Naive thymus-derived CD4-positive, alpha-beta T cell (primary cell): Measurements from ENCODE around the gene TPCN1. TPM values are rescaled to one million over a fixed set of nuclear protein-coding genes. Genes with fewer than 3 reads are reported as not detected.

ENCODE experiments used
- ATAC-seq: fragments of 150-1000 bp; cut with Tn5 transposase; 2 replicates; pipeline ENCODE4 v1.10.0; 2021; ENCODE audit warnings: mild to moderate bottlenecking, moderate library complexity
- CTCF ChIA-PET: fragments of 350-600 bp; sonication (Branson Sonifier 250); formaldehyde crosslinking; loops from one replicate; lab custom pipeline; 2021; ENCODE audit warnings: antibody characterized with exemption; lab: Charles Lee
- POLR2A ChIA-PET: fragments of 350-600 bp; sonication (Branson Sonifier 250); formaldehyde crosslinking; loops from one replicate; lab custom pipeline; 2021; ENCODE audit warnings: antibody characterized with exemption, inconsistent platforms; lab: Charles Lee
- DNase-seq, 9 donors: peaks; one replicate each; pipeline versions ENCODE4 v3.0.0 to v3.0.0-alpha.2; 2020 to 2022; ENCODE audit warnings: mixed read lengths in 1 of 9
- H3K27ac ChIP-seq: one replicate; pipeline ENCODE4 v1.7.0; 2013; ENCODE audit warnings: mild to moderate bottlenecking, low read depth, low read length, moderate library complexity
- H3K27me3 ChIP-seq, 2 donors: one replicate each; pipeline ENCODE4 v1.7.0; 2013; ENCODE audit warnings: low read length in 2 of 2, mild to moderate bottlenecking in 2 of 2, moderate library complexity in 2 of 2; ENCODE audit not compliant: control insufficient read depth in 2 of 2, insufficient read depth in 2 of 2
- H3K36me3 ChIP-seq, 3 experiments: 1 replicate in 2 of 3; 2 replicates in 1 of 3; pipeline ENCODE4 v1.7.0; 2013; ENCODE audit warnings: low read length in 3 of 3, mild to moderate bottlenecking in 3 of 3, moderate library complexity in 1 of 3; ENCODE audit not compliant: insufficient read depth in 3 of 3, control insufficient read depth in 2 of 3
- H3K4me1 ChIP-seq, 2 donors: one replicate each; pipeline ENCODE4 v1.7.0; 2013; ENCODE audit warnings: low read length in 2 of 2, mild to moderate bottlenecking in 2 of 2, moderate library complexity in 1 of 2; ENCODE audit not compliant: control insufficient read depth in 2 of 2, insufficient read depth in 2 of 2
- H3K4me3 ChIP-seq: 2 replicates; pipeline ENCODE4 v1.7.0; 2013; ENCODE audit warnings: mild to moderate bottlenecking, low read length
- H3K9me3 ChIP-seq, 3 experiments: 1 replicate in 2 of 3; 2 replicates in 1 of 3; pipeline ENCODE4 v1.7.0; 2013; ENCODE audit warnings: low read length in 3 of 3; ENCODE audit not compliant: control insufficient read depth in 2 of 3
- H3K27ac Mint-ChIP-seq, 9 donors: one replicate each; pipeline ENCODE4 v1.8.0; 2020 to 2022; ENCODE audit warnings: mixed read lengths in 9 of 9, mild to moderate bottlenecking in 8 of 9, moderate library complexity in 5 of 9, inconsistent platforms in 2 of 9
- H3K27me3 Mint-ChIP-seq, 5 donors: one replicate each; pipeline ENCODE4 v1.8.0; 2021 to 2022; ENCODE audit warnings: mixed read lengths in 5 of 5, mild to moderate bottlenecking in 1 of 5
- H3K36me3 Mint-ChIP-seq, 5 donors: one replicate each; pipeline ENCODE4 v1.8.0; 2020 to 2022; ENCODE audit warnings: mixed read lengths in 5 of 5, mild to moderate bottlenecking in 3 of 5, inconsistent platforms in 1 of 5
- H3K4me1 Mint-ChIP-seq, 7 donors: one replicate each; pipeline ENCODE4 v1.8.0; 2020 to 2022; ENCODE audit warnings: mixed read lengths in 7 of 7, mild to moderate bottlenecking in 3 of 7, inconsistent platforms in 1 of 7
- H3K4me3 Mint-ChIP-seq, 10 donors: one replicate each; pipeline ENCODE4 v1.8.0; 2020 to 2022; ENCODE audit warnings: mild to moderate bottlenecking in 10 of 10, mixed read lengths in 10 of 10, moderate library complexity in 6 of 10, inconsistent platforms in 2 of 10
- H3K9me3 Mint-ChIP-seq, 11 donors: one replicate each; pipeline ENCODE4 v1.8.0; 2020 to 2022; ENCODE audit warnings: mixed read lengths in 11 of 11, mild to moderate bottlenecking in 4 of 11, inconsistent platforms in 1 of 11, moderate library complexity in 1 of 11
- intact Hi-C, 2 donors: fragments of 100-400 bp; cut with micrococcal nuclease; formaldehyde crosslinking; loops; one replicate each; pipeline ENCODE4 v1.15.1; 2023
- polyA plus RNA-seq, 2 donors: library from polyadenylated mRNA; unstranded; fragments of 300-500 nt; fragmentation: Illumina TruSeq; gene quantifications; one replicate each; pipeline ENCODE4 v1.2.3, GENCODE V29; 2021
- total RNA-seq, 6 experiments: library from RNA in 5 of 6; stranded (reverse) in 5 of 6; gene quantifications; 1 replicate in 5 of 6; 2 replicates in 1 of 6; pipeline ENCODE4 v1.2.3 and lab custom pipeline; 2021 to 2026

The TPCN1 gene
- total and polyA plus RNA-seq, 7 experiments from 2014 or later: 15.3 to 124 (median 97.2) TPM

DNA sequence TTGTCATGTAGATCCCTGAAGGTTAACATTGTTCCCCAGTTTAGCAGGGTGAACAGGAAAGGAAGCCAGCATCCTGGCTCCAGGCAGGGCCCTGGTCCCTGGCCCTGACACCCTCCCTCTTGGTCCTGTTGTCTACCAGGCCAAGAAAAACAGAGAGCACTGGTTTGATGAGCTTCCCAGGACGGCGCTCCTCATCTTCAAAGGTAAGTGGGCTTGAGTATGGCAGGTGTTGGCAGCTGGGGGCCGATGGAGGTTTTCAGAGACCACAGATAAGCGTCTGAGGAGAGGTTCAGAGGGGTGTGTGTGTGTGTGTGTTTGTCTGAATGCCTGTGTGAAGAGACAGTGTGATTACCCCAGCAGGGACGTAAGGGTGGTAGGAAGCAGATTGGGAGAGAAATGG, 57.4 kb downstream of the TPCN1 start:
- Mint-ChIP-seq H3K27me3 (no peaks in the 10 kb centered on the region), H3K36me3 (peaks cover 5 to 42% (median 8%) of the 10 kb centered on the region in 5 donors), H3K4me1 (peaks cover 0 to 7% (median 0%) of the 10 kb centered on the region in 7 donors), H3K27ac (peak overlapping the region in 5 of 9 donors; percentile 53 to 88 (median 73)), H3K9me3 (no peaks in the 10 kb centered on the region), H3K4me3 (no peak overlapping the region)
- POLR2A ChIA-PET: no interaction called here
- no peak for DNase-seq
- no peaks in the 10 kb centered on the region for H3K9me3 ChIP-seq
- no peak overlapping the region for H3K27ac ChIP-seq
- no peaks in the 10 kb centered on the region for H3K27me3 ChIP-seq
- CTCF ChIA-PET: no interaction called here
- ATAC-seq: no peak
- intact Hi-C loops: loop anchor here in 1 of 2 donors (5.0 kb wide), 1 partner anchor 46 kb away; no protein-coding TSS in a partner anchor
- no peak overlapping the region for H3K4me3 ChIP-seq
- H3K36me3 ChIP-seq: peaks cover 0 to 61% (median 9%) of the 10 kb centered on the region in 3 experiments
- H3K4me1 ChIP-seq: no peaks in the 10 kb centered on the region

DNA sequence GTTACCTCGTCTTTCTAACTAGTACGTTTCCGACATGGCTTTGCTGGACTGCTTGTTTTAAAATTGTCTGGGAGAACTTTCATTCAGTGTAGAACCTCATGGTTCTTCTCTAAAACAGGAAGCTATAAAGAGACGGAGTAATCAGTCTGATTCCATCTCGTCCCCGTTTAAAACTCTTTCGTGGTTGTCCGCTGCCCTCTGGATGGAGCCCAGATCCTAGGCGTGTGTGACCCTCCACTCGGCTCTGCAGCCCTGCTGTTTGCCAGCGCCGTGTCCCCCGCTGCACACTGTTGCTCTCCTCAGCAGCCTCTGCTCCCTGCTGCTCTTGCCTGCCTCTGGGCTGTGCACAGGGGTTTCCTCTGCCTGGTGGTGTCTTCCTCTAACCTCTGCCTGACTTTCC, 63.5 kb downstream of the TPCN1 start:
- H3K4me3 Mint-ChIP-seq: no peak overlapping the region
- Histone ChIP-seq H3K4me1 (no peaks in the 10 kb centered on the region), H3K36me3 (peaks cover 0 to 78% (median 10%) of the 10 kb centered on the region in 3 experiments), H3K4me3 (no peak overlapping the region), H3K27me3 (no peaks in the 10 kb centered on the region), H3K9me3 (no peaks in the 10 kb centered on the region), H3K27ac (no peak overlapping the region)
- DNase-seq: no peak
- H3K27me3 Mint-ChIP-seq: no peaks in the 10 kb centered on the region
- intact Hi-C loops: no loop called here
- peak overlapping the region in 3 of 9 donors; percentile 32 to 78 (median 60) for H3K27ac Mint-ChIP-seq
- H3K9me3 Mint-ChIP-seq: no peaks in the 10 kb centered on the region
- H3K36me3 Mint-ChIP-seq: peaks cover 7 to 36% (median 10%) of the 10 kb centered on the region in 5 donors
- ATAC-seq: no peak
- ChIA-PET POLR2A (interaction anchor here (0.6 kb wide), 1 partner anchor 479 kb away, joined by 4 read pairs; no protein-coding TSS in a partner anchor), CTCF (no interaction called here)
- H3K4me1 Mint-ChIP-seq: peaks cover 0 to 4% (median 0%) of the 10 kb centered on the region in 7 donors

DNA sequence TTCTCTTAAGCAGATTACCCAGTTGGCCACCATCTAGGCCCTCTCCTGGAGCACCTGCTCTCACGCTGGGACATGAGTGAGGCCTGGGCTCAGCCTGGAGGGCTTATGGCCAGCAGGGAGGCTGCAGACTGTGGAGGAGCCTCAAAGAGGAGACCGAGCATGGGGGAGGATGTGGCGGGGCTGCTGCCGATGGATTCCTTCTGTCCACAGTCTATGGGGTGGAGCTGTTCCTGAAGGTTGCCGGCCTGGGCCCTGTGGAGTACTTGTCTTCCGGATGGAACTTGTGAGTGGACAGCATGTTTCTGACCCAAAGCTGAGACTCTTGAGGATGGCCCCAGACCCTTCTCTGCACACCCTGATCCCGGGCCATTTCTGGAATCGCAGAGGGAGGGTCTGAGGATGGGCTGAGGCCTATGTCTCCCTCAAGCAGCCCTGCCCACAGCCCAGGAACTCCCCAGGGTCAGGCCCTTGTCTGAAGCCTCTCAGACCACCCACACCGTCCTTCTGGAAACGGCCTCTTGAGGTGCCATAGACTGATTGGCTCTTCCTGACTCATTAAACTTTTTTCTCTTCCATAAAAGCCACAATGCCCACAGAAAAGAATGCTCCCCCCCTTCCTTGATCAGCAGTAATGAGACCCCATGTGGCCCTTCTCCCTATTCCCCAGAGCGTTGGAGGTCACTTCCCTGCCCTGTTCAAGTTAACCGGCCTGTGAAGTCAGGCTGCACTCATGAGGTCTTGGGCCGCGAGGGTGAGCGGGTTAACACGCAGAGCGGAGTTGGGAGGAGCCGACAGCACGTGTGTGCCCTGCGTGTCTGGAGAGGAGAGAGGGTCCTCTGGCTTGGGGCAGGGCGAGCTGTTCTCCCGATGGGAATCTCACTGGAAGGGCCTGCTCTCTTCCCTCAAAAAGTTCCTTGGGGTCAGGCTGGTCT, 64.7 kb downstream of the TPCN1 start:
- Histone ChIP-seq H3K4me3 (no peak overlapping the region), H3K27me3 (no peaks in the 10 kb centered on the region), H3K4me1 (no peaks in the 10 kb centered on the region), H3K27ac (no peak overlapping the region), H3K9me3 (no peaks in the 10 kb centered on the region), H3K36me3 (peaks cover 0 to 79% (median 10%) of the 10 kb centered on the region in 3 experiments)
- Mint-ChIP-seq H3K27me3 (no peaks in the 10 kb centered on the region), H3K36me3 (peaks cover 7 to 34% (median 8%) of the 10 kb centered on the region in 5 donors), H3K9me3 (no peaks in the 10 kb centered on the region), H3K4me3 (no peak overlapping the region), H3K4me1 (no peaks in the 10 kb centered on the region), H3K27ac (peak overlapping the region in 4 of 9 donors; percentile 26 to 78 (median 69))
- DNase-seq: no peak
- no peak for ATAC-seq
- POLR2A ChIA-PET: no interaction called here
- intact Hi-C loops: no loop called here
- CTCF ChIA-PET: interaction anchor here (0.5 kb wide), 1 partner anchor 63 kb away, joined by 3 read pairs; no protein-coding TSS in a partner anchor

DNA sequence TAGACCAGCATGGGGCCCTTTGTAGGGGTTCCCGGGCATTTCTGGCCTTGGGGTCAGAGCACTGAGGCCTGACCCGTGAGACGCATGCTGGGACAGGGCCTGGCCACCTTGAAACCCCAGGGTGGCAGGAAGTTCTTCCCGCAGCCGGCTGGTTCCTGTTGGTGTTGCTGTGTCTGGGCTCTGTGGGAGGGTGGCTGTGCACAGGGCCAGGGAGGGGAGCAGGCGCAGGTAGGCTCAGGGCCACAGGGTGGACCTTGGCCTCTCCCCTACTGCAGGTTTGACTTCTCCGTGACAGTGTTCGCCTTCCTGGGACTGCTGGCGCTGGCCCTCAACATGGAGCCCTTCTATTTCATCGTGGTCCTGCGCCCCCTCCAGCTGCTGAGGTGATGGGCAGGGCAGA, 65.4 kb downstream of the TPCN1 start:
- no peak overlapping the region for H3K4me3 Mint-ChIP-seq
- no peak for ATAC-seq

DNA sequence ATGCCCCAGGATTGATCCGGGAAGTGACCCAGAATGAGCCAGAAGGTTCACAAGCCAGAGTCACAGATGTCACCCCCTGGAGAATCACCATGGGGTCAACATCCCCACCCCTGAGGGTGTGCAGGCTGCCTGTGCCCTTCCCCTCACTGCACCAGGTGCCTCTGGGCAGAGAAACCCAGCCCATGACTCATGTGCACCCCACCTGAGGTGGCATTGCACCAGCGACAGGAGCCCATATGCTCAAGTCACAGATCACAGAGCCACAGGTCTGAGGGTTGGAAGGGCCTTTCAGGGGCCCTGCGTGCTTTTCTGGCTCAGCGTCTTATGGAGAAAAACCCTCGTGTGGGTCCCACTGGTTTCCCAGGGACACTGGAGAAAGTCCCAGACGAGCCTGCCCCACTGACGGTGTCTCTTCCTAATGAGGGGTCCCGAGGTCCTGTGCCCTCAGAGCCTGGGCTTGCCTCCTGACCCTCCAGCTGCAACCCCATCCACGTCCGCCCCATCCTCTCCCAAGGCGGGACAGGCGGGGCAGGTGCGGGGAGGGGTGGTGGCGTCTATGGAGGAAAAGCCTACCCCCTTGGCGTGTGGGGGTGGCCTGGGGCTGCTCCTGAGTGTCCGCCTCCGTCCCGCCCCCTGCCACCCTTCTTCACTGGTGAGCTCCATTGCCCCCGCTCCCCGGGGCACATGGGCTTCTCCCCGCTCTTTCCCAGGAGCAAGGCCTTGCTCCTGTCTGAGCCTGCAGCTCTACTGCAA, 66.1 kb downstream of the TPCN1 start:
- no peaks in the 10 kb centered on the region for H3K9me3 ChIP-seq
- intact Hi-C loops: no loop called here
- no peaks in the 10 kb centered on the region for H3K9me3 Mint-ChIP-seq
- H3K27me3 Mint-ChIP-seq: no peaks in the 10 kb centered on the region
- no peak overlapping the region for H3K27ac ChIP-seq
- no peak for DNase-seq
- H3K36me3 ChIP-seq: peaks cover 0 to 92% (median 22%) of the 10 kb centered on the region in 3 experiments
- no peaks in the 10 kb centered on the region for H3K4me1 Mint-ChIP-seq
- no peaks in the 10 kb centered on the region for H3K4me1 ChIP-seq
- CTCF ChIA-PET: no interaction called here
- no peak overlapping the region for H3K4me3 Mint-ChIP-seq
- H3K27me3 ChIP-seq: no peaks in the 10 kb centered on the region
- no peak overlapping the region for H3K4me3 ChIP-seq
- POLR2A ChIA-PET: no interaction called here
- H3K27ac Mint-ChIP-seq: peak overlapping the region in 1 of 9 donors; percentile 51
- no peak for ATAC-seq
- peaks cover 6 to 39% (median 11%) of the 10 kb centered on the region in 5 donors for H3K36me3 Mint-ChIP-seq

More for the DNA sequence above, 65.4 kb downstream of the TPCN1 start:
- ChIA-PET CTCF (no interaction called here), POLR2A (no interaction called here)
- Mint-ChIP-seq H3K27me3 (no peaks in the 10 kb centered on the region), H3K36me3 (peaks cover 6 to 35% (median 7%) of the 10 kb centered on the region in 5 donors), H3K9me3 (no peaks in the 10 kb centered on the region), H3K4me1 (no peaks in the 10 kb centered on the region), H3K27ac (peak overlapping the region in 1 of 9 donors; percentile 51)
- no peak overlapping the region for H3K27ac ChIP-seq
- intact Hi-C loops: no loop called here
- DNase-seq: no peak
- H3K9me3 ChIP-seq: no peaks in the 10 kb centered on the region
- H3K4me3 ChIP-seq: no peak overlapping the region
- H3K36me3 ChIP-seq: peaks cover 0 to 86% (median 16%) of the 10 kb centered on the region in 3 experiments
- no peaks in the 10 kb centered on the region for H3K4me1 ChIP-seq
- H3K27me3 ChIP-seq: no peaks in the 10 kb centered on the region

DNA sequence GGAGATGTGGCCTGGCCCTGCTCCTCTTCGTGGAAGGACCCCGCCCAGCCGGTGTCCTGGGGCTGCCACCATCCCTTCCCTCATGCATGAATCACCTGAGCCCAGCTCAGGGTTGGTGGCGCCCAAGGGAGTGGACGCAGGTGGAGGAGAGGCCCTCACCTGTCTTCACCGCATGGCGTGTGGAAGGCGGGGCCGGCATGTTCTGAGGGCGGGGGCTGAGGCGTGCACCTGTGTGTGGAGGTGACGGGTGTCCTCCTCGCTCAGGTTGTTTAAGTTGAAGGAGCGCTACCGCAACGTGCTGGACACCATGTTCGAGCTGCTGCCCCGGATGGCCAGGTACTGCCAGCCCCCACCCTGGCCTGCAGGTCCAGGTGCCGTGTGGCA, 66.6 kb downstream of the TPCN1 start:
- H3K36me3 ChIP-seq: peaks cover 0 to 98% (median 28%) of the 10 kb centered on the region in 3 experiments
- no peak overlapping the region for H3K4me3 ChIP-seq
- H3K27me3 Mint-ChIP-seq: no peaks in the 10 kb centered on the region
- ATAC-seq (no peak), DNase-seq (no peak)
- CTCF ChIA-PET: interaction anchor here (1.1 kb wide), 1 partner anchor 85 kb away, joined by 3 read pairs; no protein-coding TSS in a partner anchor
- no peaks in the 10 kb centered on the region for H3K9me3 Mint-ChIP-seq
- peaks cover 6 to 43% (median 12%) of the 10 kb centered on the region in 5 donors for H3K36me3 Mint-ChIP-seq
- no peak overlapping the region for H3K27ac Mint-ChIP-seq
- no peaks in the 10 kb centered on the region for H3K9me3 ChIP-seq
- intact Hi-C loops: no loop called here
- no peak overlapping the region for H3K27ac ChIP-seq
- H3K4me3 Mint-ChIP-seq: no peak overlapping the region
- no peaks in the 10 kb centered on the region for H3K27me3 ChIP-seq
- no peaks in the 10 kb centered on the region for H3K4me1 ChIP-seq
- no peaks in the 10 kb centered on the region for H3K4me1 Mint-ChIP-seq
- POLR2A ChIA-PET: no interaction called here
